GM13977 (cell line): ENCODE measurements around the gene KRTAP5-6.
A peak's percentile ranks its signal among the peaks of the same experiment; 100 is the strongest.

Experiments used
- DNase-seq: peaks from one replicate; pipeline ENCODE4 v3.0.0; 2012; ENCODE audit warnings: low spot score
- in situ Hi-C: fragments of 300-500 bp; cut with MboI; formaldehyde crosslinking; loops from one replicate; pipeline ENCODE4 v1.12.0; 2022; ENCODE audit warnings: low sequenced_read_pairs, low pct_unique_long_range_greater_than_20kb, mixed read lengths, inconsistent platforms; ENCODE audit not compliant: unreplicated experiment
- TF ChIP-seq, protein P1 (sequence below): IDR thresholded peaks from 2 replicates; pipeline ENCODE4 v1.5.1; 2012; ENCODE audit warnings: mild to moderate bottlenecking, control low read depth; ENCODE audit not compliant: insufficient read depth; ENCODE audit errors: extremely low read depth, missing control alignments

Gene KRTAP5-6

DNA sequence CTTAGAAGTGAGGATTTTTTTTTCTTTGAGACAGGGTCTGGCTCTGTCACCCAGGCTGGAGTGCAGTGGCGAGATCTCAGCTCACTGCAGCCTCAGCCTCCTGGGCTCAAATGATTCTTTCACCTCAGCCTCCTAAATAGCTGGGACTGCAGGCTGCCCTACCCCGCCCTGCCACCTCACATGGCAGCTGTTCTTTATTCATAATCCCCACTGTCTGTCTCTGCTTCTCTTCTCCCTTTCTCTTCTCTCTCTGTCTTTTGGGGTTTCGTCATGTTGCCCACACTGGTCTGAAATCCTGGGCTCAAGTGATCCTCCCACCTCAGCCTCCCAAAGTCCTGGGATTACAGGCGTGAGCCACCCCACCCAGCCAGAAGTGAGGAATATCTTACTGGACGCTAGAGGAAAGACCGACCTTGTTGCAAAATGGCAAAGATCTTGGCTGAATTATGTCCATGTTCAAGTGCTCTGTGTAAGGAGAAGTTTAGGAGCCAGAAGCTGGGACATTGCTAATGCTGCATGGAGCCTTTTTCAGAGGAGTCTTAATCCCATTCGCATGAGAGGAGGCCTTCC lies 45.5 kb upstream of the KRTAP5-6 start:
- DNase-seq: no peak
- in situ Hi-C loops: no loop called here
- TF ChIP-seq, protein P1, sequence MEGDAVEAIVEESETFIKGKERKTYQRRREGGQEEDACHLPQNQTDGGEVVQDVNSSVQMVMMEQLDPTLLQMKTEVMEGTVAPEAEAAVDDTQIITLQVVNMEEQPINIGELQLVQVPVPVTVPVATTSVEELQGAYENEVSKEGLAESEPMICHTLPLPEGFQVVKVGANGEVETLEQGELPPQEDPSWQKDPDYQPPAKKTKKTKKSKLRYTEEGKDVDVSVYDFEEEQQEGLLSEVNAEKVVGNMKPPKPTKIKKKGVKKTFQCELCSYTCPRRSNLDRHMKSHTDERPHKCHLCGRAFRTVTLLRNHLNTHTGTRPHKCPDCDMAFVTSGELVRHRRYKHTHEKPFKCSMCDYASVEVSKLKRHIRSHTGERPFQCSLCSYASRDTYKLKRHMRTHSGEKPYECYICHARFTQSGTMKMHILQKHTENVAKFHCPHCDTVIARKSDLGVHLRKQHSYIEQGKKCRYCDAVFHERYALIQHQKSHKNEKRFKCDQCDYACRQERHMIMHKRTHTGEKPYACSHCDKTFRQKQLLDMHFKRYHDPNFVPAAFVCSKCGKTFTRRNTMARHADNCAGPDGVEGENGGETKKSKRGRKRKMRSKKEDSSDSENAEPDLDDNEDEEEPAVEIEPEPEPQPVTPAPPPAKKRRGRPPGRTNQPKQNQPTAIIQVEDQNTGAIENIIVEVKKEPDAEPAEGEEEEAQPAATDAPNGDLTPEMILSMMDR: no peak

DNA sequence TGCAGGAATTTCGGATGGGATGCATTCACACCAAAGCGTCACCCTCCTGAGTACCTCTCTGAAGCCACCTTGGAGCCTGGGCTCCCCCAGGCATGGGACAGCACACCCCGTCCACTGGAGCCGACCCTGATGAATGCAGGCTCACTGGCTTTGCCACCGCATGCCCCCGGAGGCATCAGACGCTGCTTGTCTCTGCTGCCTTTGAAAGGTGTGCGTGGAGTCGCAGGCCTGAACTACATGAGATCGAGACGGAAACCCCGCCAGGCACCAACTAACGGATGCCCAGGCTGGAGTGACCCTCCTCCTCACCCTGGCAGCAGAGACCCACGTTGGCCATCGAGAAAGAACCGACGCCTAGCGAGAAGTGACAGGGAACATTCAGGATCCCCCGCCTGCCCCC lies 45.0 kb upstream of the KRTAP5-6 start:
- in situ Hi-C loops: no loop called here

DNA sequence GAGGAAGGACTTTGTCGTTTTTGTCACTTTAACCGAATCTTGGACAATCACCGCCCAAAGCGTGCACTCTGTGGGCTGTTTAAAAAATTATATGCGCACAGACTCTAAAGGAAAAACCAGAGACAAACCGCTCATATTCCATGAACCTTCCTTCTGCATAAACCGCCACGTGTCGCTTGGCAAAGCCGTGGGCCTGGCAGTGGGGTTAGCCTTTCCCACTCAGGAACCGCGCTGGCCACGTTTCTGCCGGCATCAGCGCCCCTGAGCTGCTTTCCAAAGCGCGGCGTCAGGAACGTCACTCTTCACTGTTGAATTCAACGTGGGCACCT lies 44.6 kb upstream of the KRTAP5-6 start:
- no peak for DNase-seq
- in situ Hi-C loops: no loop called here
- TF ChIP-seq, protein P1: no peak

More for the DNA sequence above, 45.0 kb upstream of the KRTAP5-6 start:
- DNase-seq: no peak
- TF ChIP-seq, protein P1: no peak

DNA sequence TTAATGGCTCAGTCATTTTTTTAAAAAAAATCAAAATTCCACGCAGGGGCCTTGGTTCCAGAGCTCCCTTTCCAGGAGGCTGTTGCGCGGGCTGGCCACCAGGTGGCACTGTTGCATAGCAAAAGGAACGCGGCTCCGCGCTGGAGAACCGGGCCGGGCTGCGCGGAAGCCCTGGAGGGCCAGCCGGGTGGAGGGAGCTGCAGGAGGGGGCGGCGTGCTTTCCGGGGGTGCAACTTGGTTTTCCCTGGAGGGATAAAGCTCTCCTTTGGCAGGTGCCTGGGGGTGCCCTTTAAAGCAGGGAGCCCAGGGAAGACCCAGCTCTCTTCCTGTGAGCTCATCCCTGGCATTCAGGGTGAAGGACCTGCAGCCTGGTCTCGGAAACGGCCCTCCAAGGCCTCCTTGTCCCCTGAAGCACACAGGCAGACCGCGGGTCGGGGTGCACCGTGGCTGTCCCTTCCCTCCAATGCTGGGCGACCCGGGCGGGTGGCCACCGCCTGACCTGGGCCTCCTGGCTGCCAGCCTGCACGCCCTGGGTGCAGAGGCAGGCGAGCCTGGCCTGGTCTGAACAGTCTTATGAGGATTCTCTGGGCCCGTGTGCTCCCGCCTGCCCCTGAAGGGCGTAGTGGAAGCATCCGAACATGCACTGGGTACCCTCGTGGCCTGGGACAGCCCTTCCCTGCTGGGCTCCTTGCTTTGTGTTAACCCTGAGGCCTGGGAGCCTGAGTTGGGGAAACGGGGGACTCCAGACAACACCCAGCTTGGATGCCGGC lies 44.0 kb upstream of the KRTAP5-6 start:
- TF ChIP-seq, protein P1: peak; percentile 98
- peak; percentile 93 for DNase-seq
- in situ Hi-C loops: no loop called here

DNA sequence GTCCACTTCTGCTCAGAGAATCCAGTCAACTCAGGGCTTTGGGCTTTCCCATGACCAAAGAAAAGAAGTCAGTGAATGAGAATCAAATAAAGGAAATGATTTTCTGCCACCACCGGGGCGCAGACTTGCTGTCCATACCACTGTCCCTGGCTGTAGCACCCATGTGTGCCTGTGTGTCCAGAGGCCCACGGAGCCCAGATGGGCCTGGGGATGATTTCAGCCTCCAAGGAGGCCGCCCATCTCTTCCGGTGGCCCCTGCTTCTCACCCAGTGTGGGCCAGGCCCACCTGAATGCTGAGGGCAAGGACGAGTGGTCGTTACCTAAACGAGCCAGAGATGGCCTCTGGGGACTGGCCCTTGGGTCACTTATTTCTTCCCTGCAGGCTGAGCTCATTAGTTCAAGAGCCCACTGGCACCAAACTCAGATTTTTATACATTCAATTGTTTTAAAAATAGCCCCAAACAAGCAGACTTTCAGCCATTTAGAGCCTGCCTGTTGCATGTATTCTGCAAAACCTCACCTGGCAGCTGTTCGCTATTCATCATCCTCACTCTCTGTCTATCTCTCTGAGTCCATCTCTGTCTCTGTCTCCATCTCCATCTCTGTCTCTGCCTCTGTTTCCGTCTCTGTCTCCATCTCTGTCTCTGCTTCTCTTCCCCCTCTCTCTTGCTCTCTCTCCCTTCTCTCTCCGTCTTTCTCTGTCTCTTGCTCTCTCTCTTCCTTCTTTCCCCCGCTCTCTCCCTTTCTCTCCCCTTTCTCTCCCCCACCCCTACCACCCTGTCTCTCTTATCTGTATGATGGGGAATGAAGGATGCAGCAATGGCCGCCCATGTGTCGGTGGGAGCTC lies 43.2 kb upstream of the KRTAP5-6 start:
- in situ Hi-C loops: no loop called here
- TF ChIP-seq, protein P1: no peak
- DNase-seq: no peak

DNA sequence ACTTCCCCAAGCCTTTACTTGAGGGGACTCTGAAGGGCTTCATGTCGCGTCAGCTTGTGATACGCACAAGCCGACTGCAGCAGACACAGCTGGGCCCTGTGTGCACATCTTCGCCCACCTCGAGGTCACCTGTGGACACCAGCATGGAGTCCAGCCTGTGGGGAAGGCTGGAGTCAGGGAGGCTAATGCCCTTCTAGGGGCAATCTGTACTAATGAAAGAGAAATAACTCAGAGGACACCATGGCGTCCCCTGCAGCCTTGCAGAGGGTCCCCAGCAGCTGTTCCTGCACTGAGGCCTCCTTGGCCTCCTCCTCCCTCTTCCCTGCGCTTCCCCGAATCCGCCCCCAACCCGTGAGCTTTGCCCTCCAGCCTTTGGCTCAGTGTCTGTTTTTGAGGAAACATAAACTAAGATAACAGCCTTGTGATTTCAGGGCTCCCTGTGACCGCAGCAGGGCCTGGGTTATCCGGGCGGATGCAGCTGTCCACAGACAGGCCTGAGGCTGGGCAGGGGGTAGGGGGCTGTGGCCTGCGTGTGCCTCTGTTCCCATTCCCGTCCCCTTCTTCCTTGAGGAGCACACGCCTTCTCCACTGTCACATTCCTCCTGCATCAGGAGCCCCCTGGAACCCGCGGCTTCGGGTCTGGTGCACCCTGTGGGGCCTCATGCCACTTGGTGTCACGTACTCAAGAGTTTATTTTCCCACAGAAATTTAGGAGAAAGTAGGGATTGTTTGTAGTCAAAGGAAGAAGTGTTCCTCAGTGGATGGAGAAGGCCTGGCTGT lies 42.4 kb upstream of the KRTAP5-6 start:
- TF ChIP-seq, protein P1: no peak
- no peak for DNase-seq
- in situ Hi-C loops: no loop called here
